NCI-H2107 treated with DMSO at 0.1 percent for 48 hours (cell line): ENCODE measurements around the gene ADARB2.
"Not testable (repeated sequence)": the region's sequence is repeated elsewhere in the genome, so short reads cannot be mapped to it uniquely, and the experiment has no call there.

Source experiments
- DNase-seq: peaks from one replicate; lab custom pipeline; 2025; ENCODE audit not compliant: unreplicated experiment; lab: John Stamatoyannopoulos, UW

The ADARB2 gene

GRCh38 chr10:1169186-1169885, 568.0 kb downstream of the ADARB2 start:
- no peak for DNase-seq

- no peak for DNase-seq
These were observed 568.6 kb downstream of the ADARB2 start for GRCh38 chr10:1168763-1169162.

- no peak for DNase-seq
These were observed 570.5 kb downstream of the ADARB2 start for GRCh38 chr10:1166828-1167275.

DNA sequence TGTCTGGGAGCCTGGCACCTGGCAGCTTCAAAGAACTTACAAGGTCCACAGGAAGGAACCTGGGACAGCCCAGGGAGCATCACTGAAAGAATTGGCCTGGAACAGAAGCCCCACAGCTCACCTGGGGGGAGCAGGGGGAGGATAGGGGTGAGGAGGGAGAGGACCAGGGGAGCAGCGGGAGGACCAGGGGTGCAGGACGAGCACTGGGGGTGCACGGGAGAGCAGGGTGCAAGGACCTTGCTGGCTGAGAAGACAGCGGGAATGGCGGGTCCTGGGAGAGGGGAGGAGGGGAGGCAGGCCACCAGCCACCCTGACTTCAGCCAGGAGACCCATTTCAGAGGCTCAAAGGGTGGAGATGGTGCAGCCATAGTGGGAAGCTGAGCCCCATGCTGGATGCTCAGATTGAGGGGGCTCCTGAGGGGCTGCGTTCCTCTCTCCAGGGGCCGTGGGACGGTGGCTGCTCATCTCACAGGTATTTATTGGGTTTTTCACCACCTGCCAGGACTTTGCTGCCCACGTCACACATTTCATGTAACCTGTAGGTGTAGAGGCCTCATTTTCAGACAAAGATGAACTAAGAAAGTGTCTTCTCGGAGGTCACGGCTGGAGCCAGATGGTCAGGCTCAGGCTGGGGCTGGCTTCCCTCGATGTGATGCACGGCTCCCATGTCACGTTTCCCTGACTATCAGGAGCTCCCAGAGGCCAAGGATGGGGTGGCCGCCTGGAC, 571.1 kb downstream of the ADARB2 start:
- no peak for DNase-seq

- DNase-seq, result no peak
These were observed 573.5 kb downstream of the ADARB2 start for GRCh38 chr10:1163831-1164230.

DNA sequence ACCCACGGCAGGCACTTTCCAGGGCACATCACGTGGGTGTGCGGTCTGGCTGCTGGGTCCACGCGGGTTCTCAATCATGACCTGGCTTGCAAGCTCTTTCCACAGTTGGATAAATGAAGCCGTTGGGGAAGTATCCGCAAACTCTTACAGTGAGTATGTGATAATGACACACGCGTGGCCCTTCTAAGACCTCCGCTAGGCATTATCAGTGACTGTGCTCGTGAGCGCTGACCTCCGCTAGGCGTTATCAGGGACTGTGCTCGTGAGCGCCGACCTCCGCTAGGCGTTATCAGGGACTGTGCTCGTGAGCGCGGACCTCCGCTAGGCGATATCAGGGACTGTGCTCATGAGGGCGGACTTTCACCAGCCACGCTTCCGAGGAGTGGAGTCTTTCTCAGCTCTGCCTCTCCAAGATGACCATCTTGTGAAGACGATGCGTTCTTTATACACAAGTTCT, 574.1 kb downstream of the ADARB2 start:
- DNase-seq, result no peak

- DNase-seq, result no peak
These were observed 574.7 kb downstream of the ADARB2 start for GRCh38 chr10:1162481-1163203.

DNA sequence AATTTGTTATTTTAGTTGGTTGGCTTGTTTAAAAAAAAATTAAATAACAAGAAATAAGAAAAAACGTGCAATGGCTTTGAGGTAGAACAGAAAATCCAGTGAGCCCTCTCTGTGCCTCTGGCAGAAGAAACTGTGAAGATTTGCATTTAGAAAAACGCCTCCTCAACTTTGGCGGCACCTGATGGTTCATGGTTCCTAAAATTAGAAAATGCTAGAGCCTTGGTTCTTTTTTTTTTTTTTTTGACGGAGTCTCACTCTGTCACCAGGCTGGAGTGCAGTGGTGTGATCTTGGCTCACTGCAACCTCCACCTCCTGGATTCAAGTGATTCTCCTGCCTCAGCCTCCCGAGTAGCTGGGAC, 576.0 kb downstream of the ADARB2 start:
- not testable (repeated sequence) for DNase-seq

DNA sequence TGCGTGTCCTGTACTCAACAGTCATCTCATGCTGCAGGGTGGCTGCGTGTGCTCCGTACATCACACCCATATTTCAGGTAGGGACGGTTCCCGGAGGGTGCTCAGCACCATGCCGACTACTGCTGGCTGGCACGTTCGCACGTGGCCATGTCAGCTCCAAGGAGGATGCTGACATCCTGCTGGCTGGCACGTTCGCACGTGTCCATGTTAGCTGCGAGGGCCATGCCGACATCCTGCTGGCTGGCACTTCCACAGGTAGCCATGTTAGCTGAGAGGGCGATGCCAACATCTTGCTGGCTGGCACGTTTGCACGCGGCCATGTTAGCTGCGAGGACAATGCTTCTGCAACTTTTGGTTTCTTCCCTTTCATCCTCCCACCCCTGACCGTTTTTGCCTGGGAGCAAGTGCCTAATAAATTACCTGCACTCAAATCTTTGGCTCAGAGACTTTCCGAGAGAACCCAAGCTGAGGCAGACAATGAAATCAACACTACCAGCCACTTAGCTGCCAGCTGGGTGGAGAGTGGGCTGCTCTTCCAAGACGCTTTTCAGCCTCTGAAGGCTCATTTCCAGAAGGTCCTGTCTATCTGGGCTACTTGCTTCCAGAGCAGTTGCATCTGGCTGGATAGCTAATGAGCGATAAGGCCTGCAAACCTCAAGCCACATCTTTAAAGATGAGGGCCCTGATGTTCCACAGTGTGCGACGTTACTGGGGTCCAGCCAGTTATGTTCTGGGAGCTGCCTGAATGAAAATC, 576.6 kb downstream of the ADARB2 start:
- no peak for DNase-seq

DNA sequence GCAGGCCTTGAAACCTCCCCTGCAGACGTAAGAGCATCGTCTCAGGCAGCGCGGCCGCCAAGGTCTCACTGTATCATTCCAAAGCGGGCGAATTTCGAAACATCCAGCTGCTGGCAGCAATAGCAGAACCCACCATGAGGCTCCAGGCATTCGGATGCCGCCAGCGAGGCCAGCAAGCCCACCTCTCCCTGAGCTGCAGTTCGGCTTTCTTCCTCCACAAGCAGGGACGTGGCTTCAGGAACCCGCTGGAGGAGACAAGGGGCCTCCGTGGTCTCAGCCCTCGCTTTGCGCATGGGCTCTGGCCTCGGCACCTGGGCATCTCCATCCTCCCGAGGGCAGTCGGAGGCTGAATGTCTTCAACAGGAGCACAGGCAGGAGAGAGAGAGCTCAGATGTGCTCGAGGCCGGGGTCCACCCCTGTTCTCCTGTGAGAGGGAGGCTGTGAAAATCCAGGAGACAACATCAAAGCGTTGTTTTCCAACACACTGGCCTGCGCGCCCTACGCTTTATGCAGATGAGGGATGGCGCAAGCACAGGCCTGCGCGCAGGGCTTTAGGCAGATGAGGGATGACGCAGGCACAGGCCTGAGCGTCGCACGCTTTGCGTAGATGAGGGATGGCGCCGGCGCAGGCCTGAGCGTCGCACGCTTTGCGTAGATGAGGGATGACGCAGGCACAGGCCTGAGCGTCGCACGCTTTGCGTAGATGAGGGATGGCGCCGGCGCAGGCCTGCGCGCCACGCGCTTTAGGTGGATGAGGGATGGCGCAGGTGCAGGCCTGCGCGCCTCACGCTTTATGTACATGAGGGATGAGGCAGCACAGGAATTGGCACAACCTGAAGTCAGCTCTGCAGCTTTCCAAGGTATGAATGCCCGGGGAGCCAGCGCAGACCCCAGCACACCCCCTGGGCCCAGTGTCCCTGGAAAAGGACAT, 577.9 kb downstream of the ADARB2 start:
- DNase-seq, result no peak

GRCh38 chr10:1158536-1158935, 578.8 kb downstream of the ADARB2 start:
- not testable (repeated sequence) for DNase-seq

DNA sequence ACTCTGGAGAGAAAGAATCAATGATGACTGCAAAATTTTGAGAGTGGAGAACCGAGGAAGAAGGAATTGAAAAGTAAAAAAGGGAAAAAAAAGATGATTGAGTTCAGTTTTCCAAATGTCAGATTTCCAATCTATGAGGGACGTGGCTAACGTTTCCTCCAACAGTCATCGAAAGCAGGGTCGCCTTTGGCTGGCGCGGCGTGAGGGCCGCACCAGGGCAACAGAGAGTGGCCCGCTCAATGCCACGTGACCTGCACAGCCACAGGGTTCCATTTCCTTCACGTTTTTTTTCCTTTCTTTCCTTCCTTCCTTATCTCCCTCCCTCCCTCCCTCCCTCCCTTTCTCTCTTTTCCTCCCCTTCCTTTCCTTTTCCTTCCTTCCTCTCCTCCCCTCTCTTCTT, 579.3 kb downstream of the ADARB2 start:
- DNase-seq, result no peak

DNA sequence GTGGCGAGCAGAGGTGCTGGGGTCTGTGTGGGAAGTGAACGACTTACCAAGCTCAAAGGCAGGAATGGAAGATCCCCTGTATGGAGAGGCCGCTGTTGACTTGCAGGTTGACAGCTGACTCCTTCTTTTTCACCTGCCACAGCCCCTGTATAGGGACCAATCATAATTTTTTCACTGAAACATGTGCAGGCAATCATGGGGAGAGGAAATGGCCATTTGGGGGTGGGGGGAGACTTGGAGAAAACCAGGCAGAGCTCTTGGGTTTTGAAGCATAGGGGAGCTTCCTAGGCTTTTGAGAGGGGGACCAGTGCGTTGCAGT, 579.8 kb downstream of the ADARB2 start:
- no peak for DNase-seq

DNA sequence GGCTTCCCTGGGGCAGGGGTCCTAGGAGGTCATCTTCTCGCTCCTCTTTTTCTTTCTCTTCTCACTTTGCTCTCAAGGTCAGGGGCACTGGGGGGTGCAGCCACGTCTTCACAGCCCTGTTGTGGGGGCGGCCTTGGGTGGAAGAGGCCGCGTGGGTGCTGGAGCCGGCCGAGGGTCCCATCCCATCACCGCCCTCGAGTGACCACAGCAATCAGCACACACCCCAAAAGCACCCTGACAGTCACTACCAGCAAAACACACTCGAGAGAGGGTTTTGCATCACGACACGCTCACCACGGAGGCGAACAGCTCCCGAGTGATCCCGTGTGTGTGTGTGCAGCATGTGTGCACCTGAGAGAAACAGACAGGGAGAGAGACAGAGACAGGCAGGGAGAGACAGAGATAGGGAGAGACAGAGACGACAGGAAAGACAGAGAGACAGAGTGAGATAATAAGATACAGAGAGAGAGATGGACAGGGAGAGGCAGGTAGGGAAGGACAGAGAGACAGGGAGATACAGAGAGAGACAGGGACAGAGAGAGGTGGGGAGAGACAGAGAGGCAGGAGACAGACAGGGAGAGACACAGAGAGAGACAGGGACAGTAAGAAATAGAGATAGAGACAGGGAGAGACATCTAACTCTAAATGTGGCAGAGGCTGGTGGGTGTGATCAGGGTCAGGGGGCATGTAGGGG, 580.3 kb downstream of the ADARB2 start:
- DNase-seq, result no peak

DNA sequence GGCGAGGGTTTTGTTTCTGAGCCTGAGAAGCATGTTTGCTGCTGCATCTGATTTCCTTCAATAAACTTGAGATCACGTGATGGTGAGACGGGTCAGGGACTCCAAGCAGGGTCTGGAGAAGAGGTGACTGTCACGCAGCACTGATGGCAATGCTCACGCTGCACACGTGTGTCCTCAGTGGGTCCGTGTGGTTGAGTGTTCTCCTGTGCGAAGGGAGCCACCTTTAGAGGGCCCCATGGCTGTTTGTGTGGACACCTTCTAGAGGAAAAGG, 580.8 kb downstream of the ADARB2 start:
- DNase-seq, result no peak

- no peak for DNase-seq
These were observed 581.3 kb downstream of the ADARB2 start for GRCh38 chr10:1155791-1156615.

DNA sequence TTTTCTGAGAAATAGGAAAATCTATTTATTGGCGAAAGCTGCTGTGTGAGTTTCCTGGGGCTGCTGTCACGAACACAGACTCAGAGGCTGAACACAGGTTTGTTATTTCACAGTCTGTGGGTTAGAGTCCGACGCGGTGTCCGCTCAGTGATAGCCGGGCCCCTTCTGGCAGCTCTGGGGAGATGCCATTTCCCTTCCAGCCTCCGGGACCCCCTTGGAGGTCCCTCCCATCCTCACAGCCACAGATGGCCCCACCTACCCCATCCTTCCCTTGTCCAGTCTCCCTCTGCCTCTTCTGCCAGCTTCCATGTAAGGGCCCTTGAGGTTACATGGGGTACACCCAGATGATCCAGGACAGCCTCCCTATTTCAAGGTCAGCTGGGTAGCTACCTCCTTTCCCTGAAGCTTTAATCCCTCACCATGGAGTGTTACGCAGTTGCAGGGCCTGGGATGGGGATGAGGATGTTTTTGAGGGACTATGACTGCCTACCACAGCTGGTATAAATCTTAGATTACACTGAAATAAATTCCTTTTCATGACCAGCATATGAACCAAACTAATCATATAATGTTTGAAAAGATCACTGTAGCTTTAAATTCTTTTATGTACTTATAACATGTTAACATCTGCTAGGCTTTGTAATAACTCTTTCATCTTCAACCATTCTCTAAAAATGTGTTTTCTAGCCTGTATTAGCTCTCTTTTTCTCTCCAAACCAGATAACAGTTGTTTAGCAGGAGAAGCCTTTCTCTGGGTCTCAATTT, 582.6 kb downstream of the ADARB2 start:
- DNase-seq, result no peak

DNA sequence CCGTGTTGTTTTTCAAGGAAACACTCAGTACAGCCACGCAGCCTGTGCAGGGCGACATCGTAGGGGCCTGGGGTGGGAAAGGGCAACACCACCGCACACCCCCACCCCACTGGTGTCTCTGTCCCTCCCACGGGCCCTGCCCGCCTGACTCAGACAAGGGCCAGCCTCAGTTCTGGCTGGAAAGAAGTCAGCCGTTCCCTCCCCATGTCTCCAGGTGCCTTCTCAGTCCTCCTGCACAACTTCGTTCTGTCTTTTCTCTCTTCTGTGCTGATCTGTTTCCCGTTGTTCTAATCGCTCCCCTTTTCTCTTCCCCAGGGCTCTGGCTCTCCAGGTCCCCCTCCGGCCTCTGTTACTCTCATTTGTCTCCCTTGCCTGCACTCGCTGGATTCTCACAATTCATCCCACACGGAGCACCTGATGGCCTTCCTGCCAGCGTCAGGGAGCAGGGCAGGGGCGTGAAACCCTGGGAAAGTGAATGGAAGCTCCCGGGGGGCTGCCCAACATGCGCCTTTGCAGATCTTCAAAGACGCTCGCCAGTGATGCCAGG, 583.4 kb downstream of the ADARB2 start:
- DNase-seq, result no peak
